Coronary artery (tissue), 2 donors: ENCODE data around the gene APBA3.
A peak's percentile ranks its signal among the peaks of the same experiment; 100 is the strongest.

Experiments
- DNase-seq: peaks from one replicate; pipeline ENCODE4 v3.0.0-alpha.2; 2017; ENCODE audit warnings: low spot score
- H3K27ac ChIP-seq, 2 donors: fragments of 200-600 bp; sonication (generic); one replicate each; pipeline ENCODE4 v1.5.1; 2016 to 2019
- H3K4me3 ChIP-seq: fragments of 200-600 bp; sonication (generic); 2 replicates; pipeline ENCODE4 v1.5.1; 2016; ENCODE audit warnings: mild to moderate bottlenecking, moderate library complexity
- CTCF ChIP-seq: fragments of 200-600 bp; sonication (generic); IDR thresholded peaks from one replicate; pipeline ENCODE4 v1.5.1; 2019; ENCODE audit warnings: antibody characterized with exemption

APBA3 gene

DNA sequence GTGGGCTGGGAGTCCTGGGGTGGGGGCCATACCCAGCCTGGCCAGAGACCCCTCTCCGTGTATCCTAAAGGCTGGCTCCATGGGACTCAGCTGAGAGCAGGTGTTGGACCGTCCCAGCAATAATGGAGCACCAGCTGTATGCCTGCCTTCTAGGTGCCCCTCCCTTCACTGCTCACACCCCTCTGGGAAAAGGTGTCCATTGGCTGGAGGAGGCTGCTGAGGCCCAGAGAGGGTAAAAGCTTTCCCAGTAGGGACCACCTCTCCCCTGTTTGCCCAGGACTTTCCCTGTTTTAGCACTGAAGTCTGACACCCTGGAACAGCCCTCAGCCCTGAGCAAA lies 13.9 kb upstream of the APBA3 start:
- H3K27ac ChIP-seq = no peak overlapping the region
- no peak overlapping the region for H3K4me3 ChIP-seq
- DNase-seq = no peak
- TF ChIP-seq CTCF = no peak

- Histone ChIP-seq H3K4me3 (no peak overlapping the region), H3K27ac (no peak overlapping the region)
- peak; percentile 63 for DNase-seq
- TF ChIP-seq CTCF = no peak
Observed at GRCh38 chr19:3774621-3775373, 13.3 kb upstream of the APBA3 start.

GRCh38 chr19:3773814-3774515 lies 12.5 kb upstream of the APBA3 start:
- no peak overlapping the region for H3K4me3 ChIP-seq
- DNase-seq = no peak
- TF ChIP-seq CTCF = no peak
- H3K27ac ChIP-seq = no peak overlapping the region

GRCh38 chr19:3771906-3772455 lies 10.5 kb upstream of the APBA3 start, which contains the start of gene RAX2:
TSS of gene RAX2 (minus strand) at chr19:3772228. CDS start at chr19:3771742, 486 bp downstream.
- TF ChIP-seq CTCF = no peak
- Histone ChIP-seq H3K27ac (no peak within 1 kb of the TSS), H3K4me3 (no peak within 1 kb of the TSS)
- no peak for DNase-seq

- no peak for TF ChIP-seq CTCF
- no peak for DNase-seq
Observed at GRCh38 chr19:3771000-3771905, 9.8 kb upstream of the APBA3 start.

GRCh38 chr19:3770136-3770999 lies 8.9 kb upstream of the APBA3 start:
- H3K27ac ChIP-seq = no peak overlapping the region
- H3K4me3 ChIP-seq = no peak overlapping the region
- TF ChIP-seq CTCF = no peak
- no peak for DNase-seq

More at GRCh38 chr19:3771000-3771905, 9.8 kb upstream of the APBA3 start:
- H3K4me3 ChIP-seq = no peak overlapping the region
- no peak overlapping the region for H3K27ac ChIP-seq
